CD4-positive, alpha-beta memory T cell (primary cell): ENCODE data around the gene STEAP1. TPM values are rescaled to one million over a fixed set of nuclear protein-coding genes. Genes with fewer than 3 reads are reported as not detected.
A peak's percentile ranks its signal among the peaks of the same experiment; 100 is the strongest.

Experiments used
- CTCF ChIA-PET: fragments of 350-600 bp; sonication (Branson Sonifier 250); formaldehyde crosslinking; loops from one replicate; lab custom pipeline; 2021; ENCODE audit warnings: inconsistent platforms; ENCODE audit not compliant: partially characterized antibody; lab: Charles Lee
- POLR2A ChIA-PET: fragments of 350-600 bp; sonication (Branson Sonifier 250); formaldehyde crosslinking; loops from one replicate; lab custom pipeline; 2021; ENCODE audit not compliant: partially characterized antibody; lab: Charles Lee
- DNase-seq, 5 donors: peaks; one replicate each; pipeline versions ENCODE4 v3.0.0 to v3.0.0-alpha.2; 2020 to 2022; ENCODE audit warnings: mixed read lengths in 1 of 5
- H3K27ac ChIP-seq: one replicate; pipeline ENCODE4 v1.7.0; 2013; ENCODE audit warnings: low read depth, low read length
- H3K27me3 ChIP-seq: 2 replicates; pipeline ENCODE4 v1.7.0; 2013; ENCODE audit warnings: mild to moderate bottlenecking, low read length, moderate library complexity; ENCODE audit not compliant: insufficient read depth
- H3K36me3 ChIP-seq: 2 replicates; pipeline ENCODE4 v1.7.0; 2013; ENCODE audit warnings: mild to moderate bottlenecking, low read length, moderate library complexity; ENCODE audit not compliant: insufficient read depth
- H3K4me1 ChIP-seq: 2 replicates; pipeline ENCODE4 v1.7.0; 2013; ENCODE audit warnings: mild to moderate bottlenecking, low read length, moderate library complexity; ENCODE audit not compliant: insufficient read depth
- H3K4me3 ChIP-seq, 2 donors: one replicate each; pipeline ENCODE4 v1.7.0; 2013; ENCODE audit warnings: low read length in 2 of 2, mild to moderate bottlenecking in 1 of 2
- H3K9me3 ChIP-seq, 2 donors: one replicate each; pipeline ENCODE4 v1.7.0; 2013; ENCODE audit warnings: low read length in 2 of 2, control low read depth in 1 of 2; ENCODE audit not compliant: control insufficient read depth in 1 of 2
- H3K27ac Mint-ChIP-seq, 7 donors: one replicate each; pipeline ENCODE4 v1.8.0; 2020 to 2021; ENCODE audit warnings: mixed read lengths in 7 of 7, mild to moderate bottlenecking in 6 of 7, inconsistent platforms in 3 of 7, moderate library complexity in 3 of 7
- H3K27me3 Mint-ChIP-seq, 2 donors: one replicate each; pipeline ENCODE4 v1.8.0; 2020 to 2021; ENCODE audit warnings: mixed read lengths in 2 of 2
- H3K36me3 Mint-ChIP-seq, 2 donors: one replicate each; pipeline ENCODE4 v1.8.0; 2020 to 2021; ENCODE audit warnings: mixed read lengths in 2 of 2, inconsistent platforms in 1 of 2, mild to moderate bottlenecking in 1 of 2
- H3K4me1 Mint-ChIP-seq, 4 donors: one replicate each; pipeline ENCODE4 v1.8.0; 2020 to 2021; ENCODE audit warnings: mixed read lengths in 4 of 4, mild to moderate bottlenecking in 1 of 4
- H3K4me3 Mint-ChIP-seq, 8 donors: one replicate each; pipeline ENCODE4 v1.8.0; 2020 to 2021; ENCODE audit warnings: mixed read lengths in 8 of 8, mild to moderate bottlenecking in 7 of 8, moderate library complexity in 6 of 8, inconsistent platforms in 3 of 8
- H3K9me3 Mint-ChIP-seq, 8 donors: one replicate each; pipeline ENCODE4 v1.8.0; 2020 to 2021; ENCODE audit warnings: mixed read lengths in 8 of 8, mild to moderate bottlenecking in 5 of 8, inconsistent platforms in 3 of 8, moderate library complexity in 1 of 8
- intact Hi-C: fragments of 100-400 bp; cut with micrococcal nuclease; formaldehyde crosslinking; loops from one replicate; pipeline ENCODE4 v1.15.1; 2023
- polyA plus RNA-seq, 2 donors: library from polyadenylated mRNA; unstranded; fragments of 300-500 nt; fragmentation: Illumina TruSeq; gene quantifications; one replicate each; pipeline ENCODE4 v1.2.3, GENCODE V29; 2021
- total RNA-seq, 2 experiments: library from RNA; stranded (reverse); gene quantifications; one replicate each; pipeline ENCODE4 v1.2.3, GENCODE V29; 2021

The STEAP1 gene
- total and polyA plus RNA-seq, 4 experiments from 2014 or later, result not detected

DNA sequence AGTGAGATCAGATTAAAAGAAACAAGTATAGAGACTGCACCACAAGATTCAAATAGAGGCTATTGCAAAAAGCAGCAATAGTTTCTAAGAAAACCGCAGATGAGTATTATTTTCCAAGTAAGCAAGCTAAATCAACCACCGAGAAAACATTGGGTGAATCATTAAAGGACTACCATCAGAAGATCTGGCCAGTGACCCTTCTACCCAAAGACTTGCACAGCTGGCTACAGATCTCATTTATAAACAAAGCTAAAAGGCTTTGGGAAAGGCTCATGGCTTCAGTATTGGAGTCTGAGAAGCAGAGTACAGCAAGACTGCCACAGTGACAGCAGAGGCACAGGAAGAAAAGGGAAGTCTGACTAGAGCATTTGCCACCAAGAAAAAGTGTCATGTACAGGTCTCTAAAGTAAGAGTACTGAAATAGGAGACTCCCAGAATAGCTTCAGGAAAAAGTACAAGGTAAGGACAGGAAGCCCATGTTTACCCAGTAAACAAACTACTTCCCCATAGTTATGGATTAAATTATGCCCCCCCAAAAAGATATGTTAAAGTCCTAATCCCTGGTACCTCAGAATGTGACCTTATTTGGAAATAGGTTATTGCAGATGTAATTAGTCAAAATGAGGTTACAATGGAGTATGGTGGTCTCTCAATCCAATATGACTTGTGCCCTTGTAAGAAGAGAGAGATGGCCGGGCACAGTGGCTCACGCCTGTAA is 19.0 kb downstream of the STEAP1 start:
- DNase-seq, result no peak
- no peaks in the 10 kb centered on the region for H3K36me3 Mint-ChIP-seq
- H3K36me3 ChIP-seq, result no peaks in the 10 kb centered on the region
- no peak overlapping the region for H3K27ac Mint-ChIP-seq
- no peaks in the 10 kb centered on the region for H3K4me1 ChIP-seq
- ChIA-PET CTCF (interaction anchor here (1.7 kb wide), 1 partner anchor 20 kb away, joined by 6 read pairs; the partner anchor contains the start of gene STEAP1), POLR2A (no interaction called here)
- H3K27me3 Mint-ChIP-seq, result peaks cover 11 to 12% of the 10 kb centered on the region in 2 donors
- H3K4me3 Mint-ChIP-seq, result no peak overlapping the region
- H3K4me3 ChIP-seq, result no peak overlapping the region
- peaks cover 0 to 6% (median 1%) of the 10 kb centered on the region in 8 donors for H3K9me3 Mint-ChIP-seq
- H3K27me3 ChIP-seq, result no peaks in the 10 kb centered on the region
- intact Hi-C loops, result no loop called here
- no peaks in the 10 kb centered on the region for H3K9me3 ChIP-seq
- H3K4me1 Mint-ChIP-seq, result no peaks in the 10 kb centered on the region
- no peak overlapping the region for H3K27ac ChIP-seq

DNA sequence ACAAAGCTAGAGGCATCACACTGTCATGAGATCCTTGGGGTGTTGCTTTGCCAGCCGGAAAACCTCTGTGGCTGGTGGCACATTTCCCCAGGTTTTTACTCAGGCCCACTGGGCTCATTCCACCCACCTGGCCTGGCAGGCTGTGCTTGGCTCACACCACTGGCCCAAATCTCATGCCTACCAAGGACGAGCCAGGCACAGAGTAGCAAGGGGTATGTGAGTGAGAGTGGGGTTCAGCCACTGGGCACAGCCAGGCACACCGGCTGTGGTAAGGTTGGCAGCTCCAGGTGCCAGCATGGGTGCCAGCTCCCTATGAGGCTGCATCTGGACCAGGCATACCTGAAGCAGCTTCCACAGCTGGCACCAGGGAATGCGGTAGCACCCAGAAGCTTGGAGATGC is 21.4 kb downstream of the STEAP1 start:
- intact Hi-C loops, result no loop called here
- Mint-ChIP-seq H3K36me3 (no peaks in the 10 kb centered on the region), H3K4me3 (no peak overlapping the region)

DNA sequence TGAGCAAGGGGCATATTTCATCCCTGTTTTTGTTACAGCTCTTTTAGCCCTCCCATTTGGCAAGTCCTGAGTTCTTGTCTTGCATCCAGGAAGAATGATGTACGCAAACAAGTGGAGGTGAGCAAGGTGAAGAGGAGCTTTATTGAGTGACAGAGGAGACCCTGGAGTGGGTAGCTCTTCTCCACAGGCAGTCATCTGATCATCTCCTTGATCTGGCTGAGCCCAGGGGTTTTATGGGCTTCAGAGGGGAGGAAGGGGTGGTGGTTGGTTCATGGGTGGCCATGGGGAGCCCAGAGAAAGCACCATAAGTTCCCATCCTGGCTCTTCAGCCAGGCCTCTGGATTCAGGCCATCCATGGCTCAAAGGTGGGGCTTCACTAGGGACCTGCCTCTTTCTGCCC is 21.9 kb downstream of the STEAP1 start:
- Mint-ChIP-seq H3K4me3 (no peak overlapping the region), H3K9me3 (no peaks in the 10 kb centered on the region), H3K27me3 (peaks cover 6% of the 10 kb centered on the region in 2 donors), H3K36me3 (no peaks in the 10 kb centered on the region), H3K4me1 (peaks cover 0 to 8% (median 4%) of the 10 kb centered on the region in 4 donors), H3K27ac (no peak overlapping the region)
- Histone ChIP-seq H3K4me3 (no peak overlapping the region), H3K27me3 (no peaks in the 10 kb centered on the region), H3K27ac (no peak overlapping the region), H3K9me3 (no peaks in the 10 kb centered on the region), H3K36me3 (no peaks in the 10 kb centered on the region), H3K4me1 (no peaks in the 10 kb centered on the region)
- POLR2A ChIA-PET, result no interaction called here
- CTCF ChIA-PET, result no interaction called here
- DNase-seq, result no peak
- intact Hi-C loops, result no loop called here

More for the DNA sequence above, 21.4 kb downstream of the STEAP1 start:
- Histone ChIP-seq H3K4me3 (no peak overlapping the region), H3K36me3 (no peaks in the 10 kb centered on the region), H3K9me3 (no peaks in the 10 kb centered on the region), H3K4me1 (no peaks in the 10 kb centered on the region), H3K27me3 (no peaks in the 10 kb centered on the region), H3K27ac (no peak overlapping the region)
- Mint-ChIP-seq H3K27ac (no peak overlapping the region), H3K9me3 (peaks cover 0 to 3% (median 0%) of the 10 kb centered on the region in 8 donors), H3K4me1 (peaks cover 0 to 8% (median 4%) of the 10 kb centered on the region in 4 donors), H3K27me3 (peaks cover 10% of the 10 kb centered on the region in 2 donors)
- DNase-seq, result no peak
- CTCF ChIA-PET, result no interaction called here
- POLR2A ChIA-PET, result no interaction called here

DNA sequence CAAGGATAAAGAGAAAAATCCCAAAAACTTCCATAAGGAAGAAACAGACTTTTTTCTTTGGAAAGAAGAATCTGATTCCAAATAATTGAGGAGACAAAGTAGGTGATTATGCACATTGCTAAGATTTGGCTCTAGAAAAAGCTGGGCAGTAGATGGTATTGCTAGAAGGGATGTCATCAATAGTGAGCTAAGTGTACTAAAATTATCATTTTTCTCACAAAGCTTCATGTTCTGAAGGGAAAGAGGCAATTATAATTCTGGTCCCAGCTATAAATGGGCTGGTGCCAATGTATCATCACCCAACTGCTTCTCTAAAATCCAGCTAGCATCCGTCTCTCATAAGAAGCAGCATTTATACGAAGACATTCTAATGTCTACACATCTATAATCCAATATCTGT is 23.9 kb downstream of the STEAP1 start:
- ChIA-PET POLR2A (no interaction called here), CTCF (interaction anchor here (0.8 to 1.4 kb wide), 4 partner anchors 16 to 168 kb away, joined by 3 to 5 read pairs (median 3); partner anchors contain the start of genes GTPBP10 and STEAP1)
- Mint-ChIP-seq H3K9me3 (no peaks in the 10 kb centered on the region), H3K27ac (no peak overlapping the region), H3K4me3 (no peak overlapping the region), H3K36me3 (no peaks in the 10 kb centered on the region), H3K4me1 (peaks cover 0 to 8% (median 4%) of the 10 kb centered on the region in 4 donors), H3K27me3 (peaks cover 0 to 2% of the 10 kb centered on the region in 2 donors)
- Histone ChIP-seq H3K4me3 (no peak overlapping the region), H3K27me3 (no peaks in the 10 kb centered on the region), H3K36me3 (no peaks in the 10 kb centered on the region), H3K9me3 (no peaks in the 10 kb centered on the region), H3K4me1 (no peaks in the 10 kb centered on the region), H3K27ac (no peak overlapping the region)
- no peak for DNase-seq
- intact Hi-C loops, result no loop called here

DNA sequence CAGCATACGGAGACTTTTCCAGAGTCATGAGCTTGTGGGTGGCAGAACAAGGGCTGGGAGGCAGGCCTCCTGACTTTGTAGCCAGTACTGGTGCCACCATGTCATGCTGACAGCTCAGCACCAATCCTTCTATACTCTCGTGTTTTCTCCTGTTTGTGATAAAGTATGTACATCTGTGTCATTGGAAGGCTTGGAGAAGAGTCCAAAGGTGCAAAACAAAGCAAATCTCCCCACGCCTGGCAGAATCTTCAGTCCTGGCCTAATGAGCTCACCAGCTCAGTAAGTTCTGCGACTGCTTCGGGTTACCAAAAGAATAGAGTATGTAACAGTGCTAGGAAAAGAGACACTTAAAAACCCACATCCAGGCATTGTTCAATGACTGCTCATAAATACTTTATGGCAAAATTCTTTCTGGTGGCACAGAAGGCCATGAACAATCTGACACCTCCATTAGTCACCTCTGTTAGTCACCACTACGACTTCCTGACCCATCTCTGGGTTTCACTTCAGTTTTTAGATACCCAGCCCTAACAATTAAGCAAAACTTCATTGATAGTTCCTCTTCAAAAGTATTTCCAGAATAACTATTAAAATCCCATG is 24.5 kb downstream of the STEAP1 start:
- DNase-seq, result no peak
- H3K4me1 Mint-ChIP-seq, result peaks cover 0 to 8% (median 4%) of the 10 kb centered on the region in 4 donors
- no peak overlapping the region for H3K27ac Mint-ChIP-seq
- CTCF ChIA-PET, result interaction anchor here (0.8 to 1.4 kb wide), 4 partner anchors 15 to 167 kb away, joined by 3 to 5 read pairs (median 3); partner anchors contain the start of genes GTPBP10 and STEAP1
- Histone ChIP-seq H3K27ac (no peak overlapping the region), H3K36me3 (no peaks in the 10 kb centered on the region), H3K4me3 (no peak overlapping the region), H3K27me3 (no peaks in the 10 kb centered on the region), H3K4me1 (no peaks in the 10 kb centered on the region), H3K9me3 (no peaks in the 10 kb centered on the region)
- POLR2A ChIA-PET, result no interaction called here
- H3K27me3 Mint-ChIP-seq, result no peaks in the 10 kb centered on the region
- intact Hi-C loops, result no loop called here
- H3K4me3 Mint-ChIP-seq, result peak overlapping the region in 2 of 8 donors; percentile 0 to 43
- no peaks in the 10 kb centered on the region for H3K36me3 Mint-ChIP-seq
- H3K9me3 Mint-ChIP-seq, result no peaks in the 10 kb centered on the region

DNA sequence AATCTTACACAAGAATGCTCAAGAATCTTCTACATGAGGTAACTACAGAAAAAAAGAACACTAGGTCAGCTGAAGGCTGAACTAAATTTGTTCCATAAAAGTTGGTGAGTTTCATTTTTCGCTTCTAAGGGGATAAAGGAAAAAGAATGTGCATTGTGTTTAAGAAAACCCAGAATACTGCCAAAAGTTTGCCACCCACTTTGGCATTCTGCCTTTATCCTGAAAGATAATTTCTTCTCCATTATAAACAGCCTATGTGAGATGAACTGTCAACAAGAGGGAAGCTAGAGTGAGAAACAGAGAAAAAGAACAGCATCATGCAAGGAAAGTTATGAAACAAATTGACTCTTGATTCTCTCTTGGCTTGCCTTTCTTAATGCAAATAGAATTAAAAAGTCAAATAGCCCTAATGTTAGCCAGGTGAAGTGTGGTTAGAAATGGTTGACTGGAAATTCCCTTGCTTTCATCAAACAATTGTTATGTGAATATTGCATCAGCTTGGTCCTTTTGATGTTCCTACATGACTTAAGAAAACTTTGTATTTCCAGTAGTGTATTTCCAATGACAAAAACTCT is 25.8 kb downstream of the STEAP1 start:
- H3K27ac Mint-ChIP-seq, result no peak overlapping the region
- Histone ChIP-seq H3K4me1 (no peaks in the 10 kb centered on the region), H3K27me3 (no peaks in the 10 kb centered on the region), H3K36me3 (no peaks in the 10 kb centered on the region), H3K9me3 (no peaks in the 10 kb centered on the region), H3K4me3 (no peak overlapping the region), H3K27ac (no peak overlapping the region)
- CTCF ChIA-PET, result no interaction called here
- no peak overlapping the region for H3K4me3 Mint-ChIP-seq
- POLR2A ChIA-PET, result no interaction called here
- H3K4me1 Mint-ChIP-seq, result peaks cover 0 to 8% (median 4%) of the 10 kb centered on the region in 4 donors
- intact Hi-C loops, result no loop called here
- H3K9me3 Mint-ChIP-seq, result peaks cover 0 to 3% (median 0%) of the 10 kb centered on the region in 8 donors
- peaks cover 0 to 3% of the 10 kb centered on the region in 2 donors for H3K27me3 Mint-ChIP-seq
- no peak for DNase-seq
- no peaks in the 10 kb centered on the region for H3K36me3 Mint-ChIP-seq

DNA sequence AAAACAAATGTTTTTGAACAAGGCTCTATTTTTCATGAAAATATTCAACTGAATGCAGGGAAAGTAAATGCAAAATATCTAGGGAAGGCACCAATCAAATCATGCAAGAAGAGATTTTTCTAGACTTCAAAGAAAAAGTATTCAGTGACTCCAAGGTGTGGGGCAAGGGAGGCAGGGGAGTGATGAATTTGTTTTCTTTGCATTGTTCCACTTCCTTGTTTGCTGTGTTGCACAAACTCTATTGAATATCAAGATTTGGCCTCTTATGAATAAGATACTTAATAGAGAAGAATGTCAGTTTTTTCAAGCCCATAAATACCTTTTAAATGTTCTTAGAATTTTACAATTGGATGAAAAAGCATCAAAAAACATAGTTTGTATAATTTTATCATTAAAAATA is 26.4 kb downstream of the STEAP1 start:
- peak overlapping the region in 1 of 7 donors; percentile 3 for H3K27ac Mint-ChIP-seq
- no peak overlapping the region for H3K4me3 ChIP-seq
- intact Hi-C loops, result no loop called here
- peaks cover 0 to 8% (median 4%) of the 10 kb centered on the region in 4 donors for H3K4me1 Mint-ChIP-seq
- no peaks in the 10 kb centered on the region for H3K27me3 ChIP-seq
- no peak for DNase-seq
- H3K36me3 ChIP-seq, result no peaks in the 10 kb centered on the region
- no peaks in the 10 kb centered on the region for H3K4me1 ChIP-seq
- peaks cover 0 to 3% of the 10 kb centered on the region in 2 donors for H3K27me3 Mint-ChIP-seq
- H3K9me3 Mint-ChIP-seq, result peaks cover 0 to 7% (median 0%) of the 10 kb centered on the region in 8 donors
- H3K9me3 ChIP-seq, result no peaks in the 10 kb centered on the region
- ChIA-PET CTCF (no interaction called here), POLR2A (no interaction called here)
- H3K36me3 Mint-ChIP-seq, result no peaks in the 10 kb centered on the region
- no peak overlapping the region for H3K4me3 Mint-ChIP-seq
- no peak overlapping the region for H3K27ac ChIP-seq
